HepG2 (cell line): ENCODE data around the gene OGFR. TPM values are rescaled to one million over a fixed set of nuclear protein-coding genes. Genes with fewer than 3 reads are reported as not detected.

ENCODE experiments used
- ATF7 ChIP-seq, 2 experiments: fragments of 450-650 bp in 1 of 2; sonication (generic) in 1 of 2; formaldehyde crosslinking in 1 of 2; IDR thresholded peaks; 2 replicates each; pipeline versions ENCODE4 v1.4.0 to v1.6.1; 2016 to 2020; ENCODE audit warnings: antibody characterized with exemption in 1 of 2, mild to moderate bottlenecking in 1 of 2, missing genetic modification reagents in 1 of 2
- ATF7-NPFF ChIP-seq: sonication (generic); formaldehyde crosslinking; IDR thresholded peaks from 2 replicates; pipeline ENCODE4 v1.8.1; 2023; ENCODE audit warnings: mild to moderate bottlenecking, low read depth, missing genetic modification reagents, moderate library complexity
- ISL2 ChIP-seq: sonication (generic); formaldehyde crosslinking; IDR thresholded peaks from 2 replicates; pipeline ENCODE4 v1.5.0; 2020; ENCODE audit warnings: missing genetic modification reagents
- MAF1 ChIP-seq: sonication (generic); formaldehyde crosslinking; IDR thresholded peaks from 2 replicates; pipeline ENCODE4 v1.5.0; 2020; ENCODE audit warnings: missing genetic modification reagents, borderline replicate concordance
- RFX1 ChIP-seq: fragments of 450-650 bp; IDR thresholded peaks from 2 replicates; pipeline ENCODE4 v1.6.1; 2017
- SRF ChIP-seq: IDR thresholded peaks from 2 replicates; pipeline ENCODE4 v1.6.1; 2011; ENCODE audit warnings: mild to moderate bottlenecking, low read depth, low read length, moderate library complexity
- TBP ChIP-seq: sonication (generic); formaldehyde crosslinking; IDR thresholded peaks from 2 replicates; pipeline ENCODE4 v1.5.0; 2020; ENCODE audit warnings: missing genetic modification reagents
- THRA ChIP-seq: sonication (generic); formaldehyde crosslinking; IDR thresholded peaks from 2 replicates; pipeline ENCODE4 v1.4.0; 2020; ENCODE audit warnings: missing genetic modification reagents, borderline replicate concordance
- XBP1 ChIP-seq: sonication (generic); formaldehyde crosslinking; IDR thresholded peaks from 2 replicates; pipeline ENCODE4 v1.5.0; 2020; ENCODE audit warnings: missing genetic modification reagents
- ZNF207 ChIP-seq: fragments of 450-650 bp; IDR thresholded peaks from 2 replicates; pipeline ENCODE4 v1.6.1; 2016; ENCODE audit warnings: antibody characterized with exemption, borderline replicate concordance
- ZNF329 ChIP-seq: sonication (generic); formaldehyde crosslinking; IDR thresholded peaks from 2 replicates; pipeline ENCODE4 v1.9.0; 2021; ENCODE audit warnings: low read depth, mild to moderate bottlenecking, missing genetic modification reagents
- ZNF432 ChIP-seq: sonication (generic); formaldehyde crosslinking; IDR thresholded peaks from 2 replicates; pipeline ENCODE4 v1.5.0; 2020; ENCODE audit warnings: missing genetic modification reagents, mild to moderate bottlenecking, borderline replicate concordance
- ZNF629 ChIP-seq: sonication (generic); formaldehyde crosslinking; conservative IDR thresholded peaks from 2 replicates; pipeline ENCODE4 v1.5.0; 2020; ENCODE audit warnings: missing genetic modification reagents
- ZNF747 ChIP-seq: sonication (generic); formaldehyde crosslinking; IDR thresholded peaks from 2 replicates; pipeline ENCODE4 v1.8.1; 2023; ENCODE audit warnings: missing genetic modification reagents, mild to moderate bottlenecking, borderline replicate concordance
- ZNF816 ChIP-seq: sonication (generic); formaldehyde crosslinking; IDR thresholded peaks from 2 replicates; pipeline ENCODE4 v1.8.0; 2022; ENCODE audit warnings: missing genetic modification reagents, mild to moderate bottlenecking, borderline replicate concordance
- polyA plus RNA-seq, 8 experiments: library from polyadenylated mRNA; depleted of rRNA in 3 of 8; stranded (reverse) in 7 of 8; unstranded in 1 of 8; fragments of >200 nt; fragmentation: Illumina TruSeq in 4 of 8; extraction: Trizol in 4 of 8; gene quantifications; 2 replicates each; pipeline versions ENCODE4 v1.2.1 to v1.2.3, GENCODE V29; 2011 to 2016; ENCODE audit warnings: low read depth in 4 of 8, missing spikeins in 1 of 8, mixed read lengths in 1 of 8; ENCODE audit not compliant: insufficient read depth in 1 of 8
- total RNA-seq, 5 experiments: library from RNA; depleted of rRNA; stranded (reverse); fragments of >200 nt; fragmentation: Illumina TruSeq; extraction: Trizol; gene quantifications; 2 replicates each; pipeline ENCODE4 v1.2.3, GENCODE V29; 2016; ENCODE audit warnings: low read depth in 1 of 5
- TF ChIP-seq, protein P1 (sequence below): sonication (generic); formaldehyde crosslinking; IDR thresholded peaks from 2 replicates; pipeline ENCODE4 v1.9.0; 2022; ENCODE audit warnings: low read depth, missing genetic modification reagents
- TF ChIP-seq, protein P2 (sequence below): IDR thresholded peaks from 2 replicates; pipeline ENCODE4 v1.6.1; 2016; ENCODE audit warnings: missing compliant biosample characterization, missing genetic modification reagents, borderline replicate concordance
- TF ChIP-seq, protein P3 (sequence below), 2 experiments: sonication (generic) in 1 of 2; formaldehyde crosslinking in 1 of 2; IDR thresholded peaks; 2 replicates each; pipeline versions ENCODE4 v1.6.1 to v1.9.0; 2014 to 2022; ENCODE audit warnings: antibody characterized with exemption in 1 of 2, borderline replicate concordance in 1 of 2, inconsistent platforms in 1 of 2, low read depth in 1 of 2, missing genetic modification reagents in 1 of 2

The OGFR gene
- total and polyA plus RNA-seq, 2 of the 13 experiments (the other 11 are each of a cell fraction or from before 2014, with no cell fraction given), result 47.7 to 81.8 TPM

- TF ChIP-seq, protein P1, sequence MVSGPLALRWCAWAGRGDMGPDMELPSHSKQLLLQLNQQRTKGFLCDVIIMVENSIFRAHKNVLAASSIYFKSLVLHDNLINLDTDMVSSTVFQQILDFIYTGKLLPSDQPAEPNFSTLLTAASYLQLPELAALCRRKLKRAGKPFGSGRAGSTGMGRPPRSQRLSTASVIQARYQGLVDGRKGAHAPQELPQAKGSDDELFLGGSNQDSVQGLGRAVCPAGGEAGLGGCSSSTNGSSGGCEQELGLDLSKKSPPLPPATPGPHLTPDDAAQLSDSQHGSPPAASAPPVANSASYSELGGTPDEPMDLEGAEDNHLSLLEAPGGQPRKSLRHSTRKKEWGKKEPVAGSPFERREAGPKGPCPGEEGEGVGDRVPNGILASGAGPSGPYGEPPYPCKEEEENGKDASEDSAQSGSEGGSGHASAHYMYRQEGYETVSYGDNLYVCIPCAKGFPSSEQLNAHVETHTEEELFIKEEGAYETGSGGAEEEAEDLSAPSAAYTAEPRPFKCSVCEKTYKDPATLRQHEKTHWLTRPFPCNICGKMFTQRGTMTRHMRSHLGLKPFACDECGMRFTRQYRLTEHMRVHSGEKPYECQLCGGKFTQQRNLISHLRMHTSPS, result no peak
- no peak for TF ChIP-seq TBP (CRISPR knock-in tag)
- TF ChIP-seq ZNF747 (CRISPR knock-in tag), result peak; percentile 75; the same call in 1 of the 2 replicates
- no peak for TF ChIP-seq ZNF329 (CRISPR knock-in tag)
- peak; percentile 62; the same call in 1 of the 2 replicates for TF ChIP-seq THRA (CRISPR knock-in tag)
- TF ChIP-seq ZNF432 (CRISPR knock-in tag), result no peak
- no peak for TF ChIP-seq ZNF207
- TF ChIP-seq ZNF629 (CRISPR knock-in tag), result 0 out of 2 replicates have a peak, but pooled peaks have one; percentile 34
- TF ChIP-seq SRF, result no peak
- TF ChIP-seq MAF1, result 0 out of 2 replicates have a peak, but pooled peaks have one; percentile 54
- no peak for TF ChIP-seq ISL2 (CRISPR knock-in tag)
- TF ChIP-seq, protein P2, sequence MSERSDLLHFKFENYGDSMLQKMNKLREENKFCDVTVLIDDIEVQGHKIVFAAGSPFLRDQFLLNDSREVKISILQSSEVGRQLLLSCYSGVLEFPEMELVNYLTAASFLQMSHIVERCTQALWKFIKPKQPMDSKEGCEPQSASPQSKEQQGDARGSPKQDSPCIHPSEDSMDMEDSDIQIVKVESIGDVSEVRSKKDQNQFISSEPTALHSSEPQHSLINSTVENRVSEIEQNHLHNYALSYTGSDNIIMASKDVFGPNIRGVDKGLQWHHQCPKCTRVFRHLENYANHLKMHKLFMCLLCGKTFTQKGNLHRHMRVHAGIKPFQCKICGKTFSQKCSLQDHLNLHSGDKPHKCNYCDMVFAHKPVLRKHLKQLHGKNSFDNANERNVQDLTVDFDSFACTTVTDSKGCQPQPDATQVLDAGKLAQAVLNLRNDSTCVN (CRISPR knock-in tag), result no peak
- peak; percentile 69; the same call in 1 of the 2 replicates for TF ChIP-seq XBP1 (CRISPR knock-in tag)
- peak; percentile 89; the same call in 1 of the 2 replicates for TF ChIP-seq ATF7-NPFF (CRISPR knock-in tag)
- no peak for TF ChIP-seq ATF7 (IDR thresholded peaks at IDR 0.05)
- TF ChIP-seq ATF7 (CRISPR knock-in tag; IDR thresholded peaks at IDR 0.05), result no peak
- no peak for TF ChIP-seq RFX1
- TF ChIP-seq ZNF816 (CRISPR knock-in tag), result no peak
- TF ChIP-seq, protein P3, sequence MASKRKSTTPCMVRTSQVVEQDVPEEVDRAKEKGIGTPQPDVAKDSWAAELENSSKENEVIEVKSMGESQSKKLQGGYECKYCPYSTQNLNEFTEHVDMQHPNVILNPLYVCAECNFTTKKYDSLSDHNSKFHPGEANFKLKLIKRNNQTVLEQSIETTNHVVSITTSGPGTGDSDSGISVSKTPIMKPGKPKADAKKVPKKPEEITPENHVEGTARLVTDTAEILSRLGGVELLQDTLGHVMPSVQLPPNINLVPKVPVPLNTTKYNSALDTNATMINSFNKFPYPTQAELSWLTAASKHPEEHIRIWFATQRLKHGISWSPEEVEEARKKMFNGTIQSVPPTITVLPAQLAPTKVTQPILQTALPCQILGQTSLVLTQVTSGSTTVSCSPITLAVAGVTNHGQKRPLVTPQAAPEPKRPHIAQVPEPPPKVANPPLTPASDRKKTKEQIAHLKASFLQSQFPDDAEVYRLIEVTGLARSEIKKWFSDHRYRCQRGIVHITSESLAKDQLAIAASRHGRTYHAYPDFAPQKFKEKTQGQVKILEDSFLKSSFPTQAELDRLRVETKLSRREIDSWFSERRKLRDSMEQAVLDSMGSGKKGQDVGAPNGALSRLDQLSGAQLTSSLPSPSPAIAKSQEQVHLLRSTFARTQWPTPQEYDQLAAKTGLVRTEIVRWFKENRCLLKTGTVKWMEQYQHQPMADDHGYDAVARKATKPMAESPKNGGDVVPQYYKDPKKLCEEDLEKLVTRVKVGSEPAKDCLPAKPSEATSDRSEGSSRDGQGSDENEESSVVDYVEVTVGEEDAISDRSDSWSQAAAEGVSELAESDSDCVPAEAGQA (IDR thresholded peaks at IDR 0.05; ENCODE audit: low read depth), result no peak
- TF ChIP-seq, protein P3 (CRISPR knock-in tag; IDR thresholded peaks at IDR 0.05; ENCODE audit: borderline replicate concordance), result no peak; the same call in 1 of the 2 replicates
Observed at GRCh38 chr20:62795023-62795761, 9.4 kb upstream of the OGFR start (continued).
